Hematopoietic multipotent progenitor cell treated with erythropoietin and hydrocortisone succinate and interleukin-3 and kit ligand, for 17 days (in vitro differentiated cells): ENCODE measurements around the gene CRLF1.

Experiments used
- DNase-seq: peaks from one replicate; pipeline ENCODE4 v3.0.0-alpha.2; 2015; ENCODE audit warnings: low spot score

CRLF1 gene, protein sequence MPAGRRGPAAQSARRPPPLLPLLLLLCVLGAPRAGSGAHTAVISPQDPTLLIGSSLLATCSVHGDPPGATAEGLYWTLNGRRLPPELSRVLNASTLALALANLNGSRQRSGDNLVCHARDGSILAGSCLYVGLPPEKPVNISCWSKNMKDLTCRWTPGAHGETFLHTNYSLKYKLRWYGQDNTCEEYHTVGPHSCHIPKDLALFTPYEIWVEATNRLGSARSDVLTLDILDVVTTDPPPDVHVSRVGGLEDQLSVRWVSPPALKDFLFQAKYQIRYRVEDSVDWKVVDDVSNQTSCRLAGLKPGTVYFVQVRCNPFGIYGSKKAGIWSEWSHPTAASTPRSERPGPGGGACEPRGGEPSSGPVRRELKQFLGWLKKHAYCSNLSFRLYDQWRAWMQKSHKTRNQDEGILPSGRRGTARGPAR

DNA sequence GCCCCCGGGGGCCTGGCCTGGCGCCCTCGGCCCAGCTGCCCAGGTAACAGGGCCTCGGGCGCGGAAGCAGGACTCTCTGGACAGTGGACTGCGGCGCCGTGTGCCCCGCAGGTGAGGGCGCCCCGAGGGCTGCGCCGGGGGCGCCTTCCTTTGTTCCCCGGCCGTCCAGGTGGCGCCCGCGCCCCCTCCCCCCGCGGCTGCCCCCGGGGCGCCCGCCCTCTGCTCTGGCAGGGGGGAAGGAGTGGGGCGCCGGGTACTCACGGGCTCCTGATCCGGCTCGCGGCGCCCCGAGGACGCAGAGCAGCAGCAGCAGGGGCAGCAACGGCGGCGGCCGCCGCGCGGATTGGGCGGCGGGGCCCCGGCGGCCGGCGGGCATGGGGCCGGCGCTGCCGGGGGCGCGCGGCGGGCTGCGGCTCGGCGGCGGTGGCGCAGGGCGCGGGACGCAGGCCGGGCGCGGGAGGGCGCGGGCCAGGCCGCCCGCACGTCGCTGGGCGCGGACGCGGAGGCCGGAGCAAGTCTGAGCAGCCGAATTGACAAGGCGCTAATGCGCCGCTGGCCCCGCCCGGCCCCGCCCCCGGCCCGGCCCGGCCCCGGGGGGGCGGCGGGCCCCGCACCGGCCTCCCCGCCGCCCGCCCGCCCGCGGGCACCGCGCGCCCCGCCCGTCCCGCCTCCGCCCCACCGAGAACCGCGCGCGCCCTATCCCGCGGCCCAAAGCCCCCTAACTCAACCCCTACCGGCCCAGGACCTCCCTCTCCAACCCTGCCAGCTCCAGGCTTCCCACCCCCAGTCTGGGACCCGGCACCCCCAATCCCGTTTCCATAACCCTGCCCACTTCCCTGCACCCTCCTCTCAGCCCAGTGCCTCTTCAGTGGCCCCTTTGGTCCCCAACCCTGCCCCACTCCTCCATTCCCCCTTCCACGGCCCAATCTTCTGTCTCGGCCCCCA is at the start of gene CRLF1:
Gene CRLF1 (minus strand): TSS at position 519 of the 945 bp plus-strand sequence. CDS start 143 bp downstream, at position 376.
- DNase-seq: no peak

DNA sequence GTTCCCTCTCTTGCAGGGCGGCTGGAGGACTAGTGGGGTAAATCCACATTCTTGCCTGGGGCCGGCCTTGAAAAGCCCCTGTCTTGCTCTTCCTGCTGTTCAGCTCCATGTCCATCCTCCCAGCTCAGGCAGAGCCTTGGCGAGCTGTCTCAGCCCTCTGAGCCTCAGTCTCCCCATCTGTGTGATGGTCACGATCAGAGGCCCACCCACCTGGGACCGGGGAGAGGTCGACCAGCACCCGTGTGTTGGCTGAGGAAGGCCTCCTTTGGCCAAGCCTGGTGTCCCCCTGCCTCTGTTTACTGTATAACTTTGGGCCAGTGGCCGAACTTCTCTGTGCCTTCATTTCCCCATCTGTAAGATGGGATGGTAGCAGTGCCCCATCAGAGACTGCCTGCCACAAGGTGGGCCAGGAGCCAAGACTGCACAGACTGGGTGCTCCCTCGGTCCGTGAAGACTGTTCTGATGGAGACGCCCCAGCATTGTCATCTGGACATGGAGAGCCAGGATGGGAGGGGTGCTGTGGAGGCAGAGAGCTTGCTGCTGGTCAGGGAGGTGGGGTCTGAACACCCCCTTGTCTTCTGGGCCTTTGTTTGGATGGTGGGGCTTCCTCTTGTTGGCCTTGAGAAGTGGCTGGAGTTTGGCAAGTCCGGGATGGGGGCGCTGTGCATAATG is 48.7 kb upstream of the CRLF1 start:
- no peak for DNase-seq

DNA sequence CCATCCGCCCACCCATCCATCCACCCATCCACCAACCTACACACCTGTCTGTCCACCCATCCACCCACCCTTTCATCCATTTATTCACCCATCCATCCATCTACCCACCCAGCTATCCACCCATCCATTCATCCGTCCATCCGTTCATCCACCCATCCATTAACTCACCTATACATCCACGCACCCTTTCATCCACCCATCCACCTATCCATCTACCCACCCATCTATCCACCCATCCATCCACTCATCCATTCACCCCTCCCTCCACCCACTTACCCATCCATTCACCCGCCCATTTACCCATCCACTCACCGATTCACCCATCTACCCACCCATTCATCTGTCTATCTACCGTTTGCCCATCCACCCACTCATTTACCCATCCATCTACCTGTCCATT is 47.9 kb upstream of the CRLF1 start:
- no peak for DNase-seq

DNA sequence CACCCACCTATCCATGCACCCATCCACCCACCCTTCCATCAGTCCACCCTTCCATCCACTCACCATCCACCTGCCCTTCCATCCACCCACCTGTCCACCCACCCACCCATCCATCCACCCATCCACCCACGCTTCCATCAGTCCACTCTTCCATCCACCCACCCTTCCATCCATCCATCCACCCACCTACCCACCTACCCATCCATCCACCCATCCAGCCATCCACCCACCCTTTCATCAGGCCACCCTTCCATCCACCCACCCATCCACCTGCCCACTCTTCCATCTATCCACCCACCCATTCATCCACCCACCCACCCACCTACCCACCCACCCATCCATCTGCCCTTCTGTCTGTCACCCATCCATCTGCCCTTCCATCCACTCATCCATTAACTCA is 47.3 kb upstream of the CRLF1 start:
- DNase-seq: no peak

DNA sequence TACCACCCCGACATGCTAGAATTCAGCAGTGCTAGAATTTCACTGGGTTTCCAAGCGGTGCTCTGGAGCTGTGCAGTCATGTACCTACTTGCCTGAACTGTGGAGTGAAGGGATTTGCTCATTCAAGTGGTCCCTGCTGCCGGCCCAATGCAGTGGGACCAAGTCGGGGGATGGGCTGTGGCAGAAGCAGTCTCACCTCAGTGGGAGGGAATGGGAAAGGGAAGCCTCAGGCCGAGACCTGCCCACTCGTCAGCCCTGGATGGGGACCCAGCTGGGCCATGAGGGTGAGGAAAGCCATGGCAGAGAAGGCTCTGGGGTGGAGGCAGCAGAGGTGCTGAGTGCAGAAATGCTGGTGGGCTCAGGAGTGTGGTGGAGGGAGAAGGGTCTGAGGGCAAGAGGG is 45.1 kb upstream of the CRLF1 start:
- no peak for DNase-seq

DNA sequence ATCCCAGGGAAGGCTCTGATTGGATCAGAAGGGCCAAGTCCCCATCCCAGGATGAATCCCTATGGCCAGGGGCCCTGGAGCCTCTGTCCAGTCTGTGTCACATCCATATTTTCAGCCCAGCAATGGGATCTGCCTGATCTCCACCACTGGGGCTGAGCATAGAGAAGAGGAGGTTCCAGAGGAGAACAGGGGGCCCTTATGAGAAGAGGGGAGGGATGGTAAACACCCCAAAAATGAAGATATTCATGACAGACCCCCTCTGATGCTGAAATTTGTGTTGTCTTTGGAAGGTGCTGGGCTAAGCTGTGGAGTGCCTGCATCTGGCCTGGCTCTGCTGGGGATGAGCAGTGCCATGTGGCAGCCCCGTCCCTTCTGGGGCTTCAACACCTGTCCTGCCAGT is 44.7 kb upstream of the CRLF1 start:
- DNase-seq: no peak

DNA sequence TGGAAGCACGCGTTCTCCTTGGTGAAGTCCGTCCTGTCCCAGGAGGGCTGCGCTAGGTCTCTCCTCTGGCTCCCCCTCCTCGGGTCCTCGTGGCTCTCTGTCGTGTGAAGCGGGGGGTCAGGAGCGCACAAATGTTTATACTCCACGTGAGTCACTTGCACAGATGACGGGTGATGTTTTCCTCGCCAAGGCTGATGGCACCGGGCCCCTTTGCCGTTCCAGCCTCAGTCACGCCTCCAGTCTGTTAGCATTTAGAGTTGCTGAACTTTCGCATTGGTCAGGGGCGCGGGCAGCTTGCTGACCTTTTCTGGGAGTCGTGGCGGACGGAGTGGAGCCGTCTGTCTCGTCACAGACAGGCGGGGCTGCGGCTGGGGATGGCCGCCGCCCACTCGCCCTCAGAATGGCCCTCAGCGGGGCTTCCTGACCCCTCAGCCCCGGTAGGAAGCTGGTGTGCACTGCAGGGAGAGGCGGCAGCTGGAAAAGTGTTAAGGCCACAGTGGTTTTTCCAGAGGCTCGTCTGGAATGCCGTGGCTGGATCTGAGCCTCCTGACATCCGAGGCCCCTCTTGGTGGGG is 44.0 kb upstream of the CRLF1 start:
- DNase-seq: no peak

DNA sequence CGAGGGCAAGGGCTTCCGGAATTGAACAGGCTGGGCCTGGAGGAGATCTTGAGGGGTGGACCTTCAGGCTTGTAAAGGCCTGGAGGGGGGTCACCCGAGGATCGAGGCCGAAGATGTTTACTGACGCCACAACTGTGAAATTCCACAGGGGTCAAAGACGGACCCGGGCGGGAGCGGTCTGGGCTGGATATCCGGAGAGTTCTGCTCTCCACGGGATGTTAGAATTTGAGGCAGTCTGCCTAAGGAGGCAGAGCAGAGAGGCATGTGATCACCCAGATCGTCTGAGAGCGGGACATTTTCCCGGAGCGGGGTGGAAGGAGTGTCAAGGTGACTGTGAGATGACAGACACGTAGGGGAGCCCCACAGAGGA is 43.4 kb upstream of the CRLF1 start:
- DNase-seq: no peak

DNA sequence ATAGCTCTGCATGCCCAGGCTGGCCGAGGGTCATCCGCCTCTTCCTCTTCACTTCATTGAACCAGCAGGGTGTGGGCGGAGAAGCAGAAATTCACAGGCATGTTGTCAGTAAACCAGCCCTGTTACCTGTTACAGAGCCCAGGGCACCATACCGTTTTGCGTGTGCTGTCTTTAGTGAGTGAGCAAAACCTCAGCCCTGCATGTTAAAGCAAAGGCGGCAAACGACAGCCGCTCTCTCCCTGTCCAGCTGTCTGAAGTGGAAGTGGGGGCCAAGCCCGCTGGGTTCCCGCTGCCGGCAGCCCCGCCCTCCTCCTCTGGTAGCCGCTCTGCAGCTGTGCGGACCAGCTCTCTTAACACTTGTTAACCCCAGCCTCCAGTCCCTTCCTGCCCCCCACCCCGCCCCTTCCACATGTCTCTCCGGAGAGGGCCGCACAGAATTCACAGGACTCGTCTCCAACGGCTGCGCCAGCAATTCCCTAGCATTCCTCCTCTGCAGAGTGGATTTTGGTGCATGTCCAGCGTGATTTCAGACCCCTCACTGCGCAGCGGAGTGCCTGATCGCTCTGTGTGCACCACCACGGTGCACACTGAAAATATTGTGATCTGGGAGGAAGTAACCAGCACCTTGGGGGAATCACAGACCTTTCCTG is 42.9 kb upstream of the CRLF1 start:
- no peak for DNase-seq

DNA sequence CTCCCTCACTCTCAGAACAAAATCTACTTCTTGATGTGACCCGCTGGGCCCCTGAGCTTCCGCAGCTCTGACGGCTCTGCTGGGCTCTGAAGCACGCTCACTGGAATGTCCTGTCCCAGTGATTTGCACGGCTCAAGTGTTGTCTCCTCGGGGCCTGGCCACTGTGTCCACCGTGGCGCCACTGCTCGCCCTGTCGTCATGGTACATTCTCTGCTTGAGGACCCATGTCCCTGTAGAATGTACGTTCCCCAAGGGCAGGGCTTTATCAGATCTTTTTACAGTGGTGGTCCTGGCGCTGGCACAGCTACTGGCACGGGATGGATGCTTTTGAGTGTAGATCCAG is 42.3 kb upstream of the CRLF1 start:
- no peak for DNase-seq

DNA sequence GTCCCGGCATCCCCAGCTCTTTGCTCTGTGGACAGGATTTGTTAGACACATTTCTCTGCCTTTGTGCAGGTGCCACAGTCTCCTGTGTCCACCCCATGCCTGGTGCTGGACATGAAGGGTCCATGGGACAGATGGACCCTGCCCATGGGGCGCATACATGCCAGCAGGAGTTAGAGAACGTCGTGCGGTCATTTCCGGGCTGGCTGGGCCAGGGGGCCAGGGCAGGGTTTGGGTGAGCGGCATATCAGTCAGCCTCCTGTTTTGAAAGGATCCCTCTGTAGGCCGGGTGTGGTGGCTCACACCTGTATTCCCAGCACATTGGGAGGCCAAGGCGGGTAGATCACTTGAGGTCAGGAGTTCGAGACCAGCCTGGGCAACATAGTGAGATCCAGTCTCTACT is 41.2 kb upstream of the CRLF1 start:
- DNase-seq: no peak

DNA sequence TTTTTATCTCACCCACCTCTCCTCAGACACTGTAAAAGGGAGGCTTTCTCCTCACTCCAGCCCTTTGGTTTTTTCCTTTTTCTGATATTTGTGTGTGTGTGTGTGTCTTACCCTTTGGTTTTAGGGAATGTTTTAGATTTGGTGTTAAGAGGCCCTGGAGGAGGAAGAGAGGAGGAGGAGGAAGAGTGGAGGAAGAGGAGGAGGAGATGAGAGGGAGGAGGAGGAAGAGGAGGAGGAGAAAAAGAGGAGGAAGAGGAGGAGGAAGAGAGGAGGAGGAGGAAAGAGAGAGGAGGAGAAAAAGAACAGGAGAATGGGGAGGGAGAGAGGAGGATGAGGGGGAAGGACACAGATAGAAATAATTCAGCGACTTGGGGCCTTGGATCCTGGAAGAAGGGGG is 40.8 kb upstream of the CRLF1 start:
- no peak for DNase-seq

DNA sequence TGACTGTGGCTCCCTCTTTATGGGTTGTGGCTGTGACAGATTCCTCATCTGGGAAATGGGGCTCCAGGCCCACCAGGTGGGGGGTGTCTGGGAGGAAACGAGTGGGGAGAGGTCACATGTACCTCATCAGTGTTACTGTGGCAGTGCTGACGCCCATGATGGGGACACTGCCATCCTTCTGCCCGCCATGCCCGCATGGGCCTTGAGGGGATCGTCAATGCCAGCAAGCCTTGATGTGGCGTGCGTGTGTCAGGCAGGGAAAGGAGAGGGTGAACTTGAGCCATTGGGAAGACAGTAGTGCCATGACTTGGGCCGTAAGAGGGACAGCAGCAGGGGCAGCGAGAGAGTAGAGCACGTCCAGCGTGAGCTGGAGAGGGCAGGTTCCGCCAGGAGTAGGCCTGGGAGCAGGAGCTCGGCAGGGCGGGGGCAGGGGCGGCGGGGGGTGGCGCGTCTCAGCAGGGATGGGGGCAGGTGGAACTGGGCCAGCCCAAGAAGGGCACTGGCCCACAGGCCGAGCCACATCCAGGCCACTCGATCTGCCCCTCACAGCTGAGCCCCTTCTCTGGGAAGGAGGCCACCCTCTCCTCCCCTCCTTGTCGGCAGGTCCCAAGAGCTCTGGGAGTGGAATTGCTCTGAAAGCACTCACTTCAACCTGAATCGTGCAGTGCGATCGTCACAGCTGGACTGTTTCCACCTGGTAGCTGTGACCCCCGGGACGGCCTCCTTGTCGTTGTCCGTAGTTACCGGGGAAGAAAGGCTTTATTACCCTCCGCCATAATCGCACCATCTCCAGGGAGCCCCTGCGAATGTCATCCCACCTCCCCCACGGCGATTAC is 40.2 kb upstream of the CRLF1 start:
- no peak for DNase-seq

DNA sequence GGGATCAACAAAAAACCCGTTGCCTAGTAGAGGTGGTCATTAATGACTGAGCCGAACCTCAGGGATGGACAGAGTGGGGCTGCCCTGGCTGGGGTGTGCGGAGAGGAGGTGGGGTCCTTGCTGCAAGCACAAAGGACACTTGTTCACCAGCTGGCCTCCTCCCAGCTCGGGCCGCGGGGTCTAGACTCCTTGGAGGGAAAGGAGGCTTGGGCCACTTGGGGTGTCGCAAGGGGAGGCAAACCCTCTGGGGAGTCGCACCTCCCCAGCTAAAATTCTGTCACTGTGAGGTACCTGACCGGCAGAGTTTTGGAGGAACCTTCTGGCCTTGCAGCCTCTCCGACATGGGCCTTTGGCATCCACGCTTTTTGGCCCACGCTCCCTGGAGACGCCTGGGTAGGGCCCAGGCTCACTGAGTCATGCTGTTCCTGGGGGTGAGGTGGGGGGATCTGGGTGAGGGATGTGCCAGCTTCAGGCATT is 38.5 kb upstream of the CRLF1 start:
- no peak for DNase-seq

DNA sequence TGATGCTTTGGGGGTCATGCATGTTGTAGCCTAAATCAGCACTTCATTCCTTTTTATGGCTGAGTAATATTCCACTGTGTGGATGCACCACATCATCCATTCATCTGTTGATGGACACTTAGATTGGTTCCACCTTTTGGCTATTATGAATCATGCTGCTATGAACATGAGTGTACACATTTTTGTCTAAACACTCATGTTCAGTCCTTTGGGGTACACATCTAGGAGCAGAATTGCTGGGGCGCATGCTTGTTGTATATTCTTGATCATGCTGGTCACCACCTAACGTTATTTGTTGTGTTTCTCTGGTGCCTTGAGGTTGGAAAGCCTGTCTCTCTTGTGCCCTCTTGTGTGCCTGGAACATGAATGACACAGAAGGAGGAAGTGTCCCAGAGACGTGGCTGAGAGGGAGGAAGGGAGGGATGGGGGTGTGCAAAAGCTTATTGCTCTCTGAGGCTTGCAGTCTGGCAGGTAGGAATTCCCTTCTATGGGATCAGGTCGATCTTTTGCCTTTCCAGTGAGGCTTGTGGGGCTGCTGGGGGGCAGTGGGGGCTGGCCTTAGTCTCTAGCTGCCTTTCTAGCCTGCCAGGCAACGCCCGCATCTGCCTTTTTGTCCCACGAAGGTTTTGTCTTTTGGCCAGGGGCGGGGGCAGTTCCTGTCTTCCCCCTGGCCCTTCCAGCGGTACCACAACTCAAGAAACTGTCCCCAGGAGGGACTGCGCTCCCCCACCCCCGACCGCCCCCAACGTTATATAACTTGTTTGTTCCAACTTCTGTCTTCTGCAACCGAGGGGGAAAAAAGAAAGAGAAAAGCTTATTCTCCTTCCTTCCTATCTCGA is 37.8 kb upstream of the CRLF1 start:
- DNase-seq: no peak

DNA sequence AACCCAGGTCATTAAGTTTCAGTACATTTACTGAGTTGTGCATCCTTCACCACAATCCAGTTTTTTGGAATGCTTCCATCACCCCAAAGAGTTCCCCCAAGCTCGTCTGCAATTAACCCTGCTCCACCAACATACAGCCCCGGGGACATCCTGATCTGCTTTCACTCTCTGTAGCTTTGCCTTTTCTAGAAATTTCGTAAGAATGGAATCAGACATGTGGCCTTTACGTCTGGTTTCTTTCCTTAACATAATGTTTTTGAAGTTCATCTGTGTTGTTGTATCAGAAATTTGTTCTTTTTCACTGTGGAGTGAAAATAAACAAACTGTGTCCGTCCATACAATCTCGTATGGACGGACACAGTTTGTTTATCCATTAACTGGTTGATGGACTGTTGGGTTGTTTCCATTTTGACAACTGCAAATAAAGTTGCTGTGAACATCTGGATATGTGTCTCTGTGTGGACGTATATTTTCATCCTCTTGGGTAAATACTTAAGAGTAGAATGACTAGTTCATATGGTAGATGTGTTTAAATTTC is 33.2 kb upstream of the CRLF1 start:
- no peak for DNase-seq

DNA sequence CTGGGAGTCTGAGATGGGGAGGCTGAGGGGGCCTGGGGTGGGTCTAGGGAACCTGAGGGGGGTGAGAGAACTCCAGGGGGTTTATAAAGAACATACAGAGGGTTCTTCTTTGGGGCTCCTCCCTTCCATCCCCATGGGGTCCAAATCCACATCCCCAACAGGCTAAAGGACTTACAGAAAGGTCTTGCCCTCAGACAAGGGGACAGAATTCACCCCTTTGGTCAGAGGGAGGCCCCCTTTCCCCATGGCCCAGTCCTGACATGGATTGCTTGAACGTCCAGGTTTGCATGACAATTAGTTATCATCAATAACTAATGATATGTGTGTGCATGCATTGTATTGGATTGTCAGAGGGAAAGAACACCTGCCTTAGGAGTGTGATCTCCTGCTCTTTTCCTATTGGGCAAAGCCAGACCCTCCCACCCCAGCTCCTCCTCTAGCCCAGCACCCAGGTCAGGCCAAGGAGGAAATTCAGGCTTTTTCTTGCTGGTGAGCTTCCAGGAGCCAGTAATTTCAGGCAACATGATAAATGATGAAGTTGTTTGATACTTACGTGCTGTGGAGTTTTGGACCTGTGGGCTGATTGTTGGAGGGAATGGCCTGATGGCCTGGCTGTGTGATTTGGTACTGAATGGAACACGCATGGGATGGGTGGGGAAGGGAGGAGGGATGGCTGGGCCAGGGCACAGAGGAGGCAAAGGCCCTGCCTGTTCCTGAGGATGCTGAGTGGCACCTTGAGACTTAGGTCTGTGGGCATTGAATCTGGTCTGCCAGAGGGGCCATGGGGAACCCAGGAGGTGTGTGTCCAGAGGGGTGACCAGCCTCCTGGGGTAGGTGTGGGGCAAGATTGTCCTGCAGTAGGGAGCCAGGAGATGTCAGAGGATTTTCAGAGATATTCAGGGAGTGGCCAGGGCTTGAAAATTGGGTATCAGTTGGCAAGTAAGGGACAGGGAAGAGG is 31.4 kb upstream of the CRLF1 start:
- DNase-seq: no peak

DNA sequence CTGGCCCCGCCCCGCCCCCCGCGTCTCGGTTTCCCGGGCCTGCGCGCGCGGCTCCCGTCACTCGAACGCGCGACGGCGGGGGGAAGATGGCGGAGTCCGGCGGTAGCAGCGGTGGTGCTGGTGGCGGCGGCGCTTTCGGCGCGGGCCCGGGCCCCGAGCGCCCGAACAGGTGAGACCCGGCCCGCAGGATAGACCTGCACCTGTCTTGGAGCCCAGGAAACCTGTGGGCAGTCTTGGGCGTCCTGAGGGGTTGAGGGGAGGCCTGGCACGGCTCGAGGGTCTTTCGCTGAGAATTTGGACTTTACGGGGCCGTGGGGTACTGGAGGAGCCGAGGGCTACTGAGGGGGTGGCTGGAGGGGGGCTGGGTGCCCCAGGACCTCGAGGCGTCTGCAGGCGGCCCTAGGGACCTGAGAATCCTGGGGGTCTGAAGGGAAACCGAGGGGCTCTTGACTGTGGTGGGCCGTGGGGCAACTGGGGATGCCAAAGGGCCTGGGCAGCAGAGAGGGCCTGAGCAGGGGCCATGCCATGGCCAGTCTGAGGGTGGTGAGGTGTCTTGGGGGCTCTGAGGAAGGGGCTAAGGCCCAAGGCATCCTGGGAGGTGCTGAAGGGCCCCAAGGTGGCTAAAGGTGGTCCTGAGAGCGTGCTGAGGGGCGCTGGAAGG is 30.5 kb upstream of the CRLF1 start, which contains the start of gene KLHL26:
Gene KLHL26 (plus strand): TSS at position 60 of the 661 bp plus-strand sequence. CDS start 27 bp downstream, at position 87.
- no peak for DNase-seq
